ENCODE data around the gene MYO15B.

The MYO15B gene

DNA sequence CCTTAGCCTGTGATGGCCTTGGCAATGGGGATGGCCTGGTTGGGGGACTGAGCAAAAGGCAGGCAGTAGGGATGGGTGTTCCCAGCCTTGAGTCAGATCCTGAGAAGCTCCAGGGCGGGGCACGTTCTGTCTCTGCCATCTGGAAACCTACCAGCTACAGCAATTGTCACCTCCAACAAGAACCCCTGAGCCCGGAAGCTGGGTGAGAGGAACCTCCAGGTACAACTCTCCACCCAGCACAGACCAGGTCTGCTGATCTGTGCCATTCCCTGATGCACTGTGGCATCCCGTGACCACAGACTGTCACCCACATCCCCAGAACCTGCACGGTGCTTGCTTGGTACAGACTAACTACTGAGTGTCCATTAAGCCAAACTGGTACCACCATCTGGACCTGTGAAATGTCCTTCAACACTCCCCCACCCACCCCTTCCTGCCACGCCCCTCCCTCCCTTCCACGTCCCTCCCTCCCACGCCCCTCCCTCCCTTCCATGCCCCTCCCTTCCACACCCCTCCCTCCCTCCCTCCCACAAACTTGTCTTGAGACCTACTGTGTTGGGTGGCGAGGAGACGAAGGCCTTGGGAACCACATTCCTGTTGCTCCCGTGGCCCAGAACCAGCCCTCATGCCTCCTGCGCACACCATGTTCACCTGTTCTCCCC is 16.6 kb downstream of the MYO15B start:
- DNase-seq (ENCODE audit: low read depth): no peak

- DNase-seq (ENCODE audit: low read depth): no peak
Measured at GRCh38 chr17:75605790-75606189, 18.2 kb downstream of the MYO15B start.

DNA sequence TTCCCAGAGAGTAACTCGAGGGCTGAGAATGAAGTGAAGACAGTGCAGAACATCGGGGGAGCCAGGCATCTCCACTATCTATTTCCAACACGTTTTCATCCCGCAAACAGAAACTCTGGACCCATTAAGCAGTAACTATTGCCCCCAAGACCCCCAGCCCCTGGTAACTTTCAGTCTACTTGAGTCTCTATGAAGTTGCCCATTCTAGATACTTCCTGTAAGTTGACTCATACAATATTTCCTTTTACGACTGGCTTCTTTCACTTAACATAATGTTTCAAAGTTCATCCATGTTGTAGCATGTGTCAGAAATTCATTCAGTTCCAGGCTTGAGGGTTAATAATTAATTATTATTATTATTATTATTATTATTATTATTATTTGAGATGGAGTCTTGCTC is 19.5 kb downstream of the MYO15B start:
- no peak for DNase-seq (ENCODE audit: low read depth)

DNA sequence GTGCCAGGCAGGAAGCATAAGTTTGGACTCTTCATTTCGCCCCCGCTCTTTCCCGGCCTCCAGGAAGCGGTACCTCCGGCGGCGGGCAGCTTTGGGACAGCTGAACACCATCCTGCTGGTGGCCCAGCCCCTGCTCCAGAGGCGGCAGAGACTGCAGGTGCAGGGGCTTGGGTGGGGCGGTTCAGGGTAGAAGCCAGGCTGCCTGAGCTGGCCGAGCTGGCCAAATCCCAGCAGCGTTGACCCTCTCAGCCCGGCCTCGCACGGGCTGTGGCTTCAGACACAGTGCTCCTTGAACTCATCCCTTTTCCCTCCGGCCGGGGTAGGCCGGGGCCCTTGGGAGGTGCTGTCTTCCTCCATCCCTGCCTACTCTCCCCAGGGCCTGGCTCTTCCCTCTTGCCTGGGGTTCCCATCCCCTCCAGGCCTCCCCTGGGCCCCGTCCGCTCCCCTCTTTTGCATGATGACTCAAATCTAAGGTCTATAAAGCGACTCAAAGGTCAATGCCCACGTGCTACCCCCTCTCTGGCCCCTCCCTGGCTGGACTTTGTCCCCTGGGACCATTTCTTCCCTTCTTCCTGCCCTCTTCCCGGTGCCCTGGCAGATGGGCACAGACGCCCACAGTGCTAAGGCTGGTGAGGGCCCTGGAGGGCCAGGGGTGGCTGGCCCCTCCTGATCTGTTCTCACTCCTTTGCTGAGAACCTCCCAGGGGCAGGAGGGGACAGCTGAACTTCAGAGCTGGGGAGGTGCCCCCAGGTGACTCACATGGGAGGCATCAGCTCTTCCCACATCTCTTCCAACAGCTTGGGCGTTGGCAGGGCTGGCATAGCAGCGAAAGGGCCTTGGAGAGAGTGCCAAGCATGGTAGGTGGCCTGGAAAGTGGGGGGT is 22.7 kb downstream of the MYO15B start:
- DNase-seq (ENCODE audit: low read depth): no peak

DNA sequence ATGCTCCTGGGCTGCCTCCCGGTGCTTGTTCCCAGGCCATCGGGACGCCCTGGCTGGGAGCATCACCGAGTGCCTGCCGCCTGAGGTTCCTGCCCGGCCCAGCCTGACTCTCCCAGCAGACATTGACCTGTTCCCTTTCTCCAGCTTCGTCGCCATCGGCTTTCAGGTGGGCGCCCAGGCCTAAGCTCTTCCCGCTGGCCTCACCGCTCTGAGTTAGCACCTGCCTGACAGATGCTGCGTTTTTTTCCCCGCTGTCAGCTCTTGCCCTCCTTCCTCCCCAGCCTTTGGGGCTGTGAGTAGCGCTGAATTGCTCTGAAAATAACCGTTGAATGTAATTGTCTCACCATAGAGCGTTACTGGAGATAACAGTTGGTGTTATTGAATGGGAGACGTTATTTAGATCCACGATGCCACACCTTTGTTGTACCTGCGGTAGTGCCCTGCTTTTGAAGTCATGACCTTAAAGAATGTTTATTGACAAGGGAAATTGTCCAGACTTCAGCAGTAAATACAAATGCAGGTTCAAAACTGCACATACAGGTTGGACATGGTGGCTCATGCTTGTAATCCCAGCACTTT is 24.3 kb downstream of the MYO15B start:
- no peak for DNase-seq (ENCODE audit: low read depth)

- DNase-seq (ENCODE audit: low read depth): no peak
Measured at GRCh38 chr17:75612906-75613626, 25.5 kb downstream of the MYO15B start.

DNA sequence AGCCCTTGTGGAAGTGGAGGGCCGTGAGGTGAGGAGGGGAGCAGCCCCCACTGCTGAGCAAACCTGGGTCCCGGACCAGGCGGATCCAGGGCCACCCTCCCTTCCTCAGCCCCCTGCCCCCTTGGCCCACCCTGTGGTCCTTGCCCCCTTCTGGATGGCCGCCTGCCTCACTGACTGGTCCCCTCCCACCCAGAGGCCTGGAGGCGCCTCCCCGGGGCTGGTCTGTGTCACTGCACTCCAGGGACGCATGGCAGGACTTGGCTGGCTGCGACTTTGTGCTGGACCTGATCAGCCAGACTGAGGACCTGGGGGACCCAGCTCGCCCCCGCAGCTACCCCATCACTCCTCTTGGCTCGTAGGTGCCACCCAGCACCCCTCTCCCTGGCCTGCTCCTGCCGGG is 26.4 kb downstream of the MYO15B start:
- no peak for DNase-seq (ENCODE audit: low read depth)

GRCh38 chr17:75614556-75615270 is 27.1 kb downstream of the MYO15B start:
- no peak for DNase-seq (ENCODE audit: low read depth)

- no peak for DNase-seq (ENCODE audit: low read depth)
Measured at GRCh38 chr17:75615301-75615700, 27.7 kb downstream of the MYO15B start.

GRCh38 chr17:75616521-75617122 is 29.0 kb downstream of the MYO15B start:
- DNase-seq (ENCODE audit: low read depth): no peak

- no peak for DNase-seq (ENCODE audit: low read depth)
Measured at GRCh38 chr17:75617218-75617617, 29.6 kb downstream of the MYO15B start.

- no peak for DNase-seq (ENCODE audit: low read depth)
Measured at GRCh38 chr17:75617675-75618074, 30.1 kb downstream of the MYO15B start.

GRCh38 chr17:75619506-75620431 is 32.2 kb downstream of the MYO15B start:
- DNase-seq (ENCODE audit: low read depth): no peak

GRCh38 chr17:75621489-75621888 is 33.9 kb downstream of the MYO15B start:
- no peak for DNase-seq (ENCODE audit: low read depth)

DNA sequence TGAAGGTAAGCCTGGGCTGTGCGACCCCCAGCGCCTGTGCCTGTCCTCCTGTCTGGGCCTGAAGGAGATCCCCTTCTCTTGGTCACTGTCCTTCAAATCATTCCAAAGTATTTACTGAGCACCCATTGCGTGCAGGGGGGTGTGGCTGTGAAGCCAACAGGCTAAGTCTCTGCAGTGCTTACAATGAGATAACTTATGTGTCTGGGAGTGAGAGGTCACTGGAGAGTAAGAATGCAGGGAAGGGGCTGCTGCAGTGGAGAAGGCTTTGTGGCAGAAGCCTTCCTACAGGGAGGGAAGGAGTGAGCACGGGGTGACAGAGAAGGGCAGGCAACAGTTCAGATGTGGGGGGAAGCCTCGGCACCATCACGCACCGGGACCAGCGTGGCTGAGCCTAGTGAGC is 34.5 kb downstream of the MYO15B start:
- DNase-seq (ENCODE audit: low read depth): no peak

GRCh38 chr17:75622771-75623273 is 35.2 kb downstream of the MYO15B start:
- no peak for DNase-seq (ENCODE audit: low read depth)

- DNase-seq (ENCODE audit: low read depth): no peak
Measured at GRCh38 chr17:75623386-75623785, 35.8 kb downstream of the MYO15B start.

GRCh38 chr17:75624021-75624420 is 36.4 kb downstream of the MYO15B start:
- no peak for DNase-seq (ENCODE audit: low read depth)

DNA sequence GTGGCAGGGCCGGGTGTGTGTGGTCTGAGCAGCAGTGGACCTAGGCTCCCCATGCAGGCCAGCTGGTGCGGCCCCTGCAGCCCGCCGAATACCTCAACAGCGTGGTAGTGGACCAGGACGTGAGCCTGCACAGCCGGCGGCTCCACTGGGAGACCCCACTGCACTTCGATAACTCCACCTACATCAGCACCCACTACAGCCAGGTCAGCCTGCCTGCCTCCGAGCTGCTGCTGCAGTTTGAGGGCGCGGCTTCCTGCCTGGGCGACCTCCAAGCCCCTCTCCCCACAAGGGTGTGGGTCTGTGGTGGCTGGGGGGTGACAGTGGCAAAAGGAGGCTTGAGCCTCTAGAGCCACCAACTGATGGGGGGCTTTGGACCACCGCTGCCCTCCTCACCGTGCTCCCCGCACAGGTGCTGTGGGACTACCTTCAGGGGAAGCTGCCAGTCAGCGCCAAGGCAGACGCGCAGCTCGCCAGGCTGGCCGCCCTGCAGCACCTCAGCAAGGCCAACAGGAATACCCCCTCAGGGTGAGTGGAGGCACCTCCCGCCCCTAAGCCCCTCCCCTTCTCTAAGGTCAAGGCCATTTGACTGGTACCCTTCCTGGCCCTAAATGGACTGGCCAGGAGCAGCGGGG is 37.2 kb downstream of the MYO15B start:
- no peak for DNase-seq (ENCODE audit: low read depth)

All from stimulated activated CD8-positive, alpha-beta memory T cell treated with anti-CD3 and anti-CD28 coated beads, Interleukin-4, amount 100 ng/mL, for 24 hours (primary cell).